GM12878 (cell line): ENCODE results near the gene C10orf71. TPM values are rescaled to one million over a fixed set of nuclear protein-coding genes. Genes with fewer than 3 reads are reported as not detected.

Source experiments
- ATAC-seq: fragments of 200-7000 bp; cut with Tn5 transposase; 3 replicates; pipeline ENCODE4 v1.9.1; 2020; ENCODE audit warnings: mild to moderate bottlenecking, moderate library complexity
- BruUV-seq: library from RNA; stranded (reverse); fragments of 400-500 nt; replicated peaks from 2 replicates; lab custom pipeline; 2021; lab: Mats Ljungman, UMichigan
- CTCF ChIA-PET: fragments of 300-600 bp; sonication (Branson Sonifier 250); formaldehyde crosslinking; extraction: SDS; loops from one replicate; lab custom pipeline; 2021; ENCODE audit warnings: inconsistent platforms; lab: Yijun Ruan, JAX
- POLR2A ChIA-PET: fragments of 350-600 bp; formaldehyde crosslinking; extraction: SDS; loops from one replicate; lab custom pipeline; 2021; ENCODE audit warnings: inconsistent platforms; lab: Charles Lee
- RAD21 ChIA-PET: fragments of 300-600 bp; sonication (Branson Sonifier 250); formaldehyde crosslinking; loops from one replicate; lab custom pipeline; 2023; ENCODE audit warnings: antibody characterized with exemption; ENCODE audit not compliant: unreplicated experiment; lab: Charles Lee
- SMC1A ChIA-PET: fragments of 300-600 bp; sonication (Branson Sonifier 250); formaldehyde crosslinking; loops from one replicate; lab custom pipeline; 2023; ENCODE audit not compliant: unreplicated experiment, uncharacterized antibody; lab: Charles Lee
- DNase-seq: peaks from one replicate; pipeline ENCODE4 v3.0.0-alpha.2; 2011; ENCODE audit warnings: low read depth, low spot score
- FAIRE-seq: peaks from 3 replicates; lab custom pipeline; 2011; peaks lifted over from hg19 to GRCh38; lab: Jason Lieb, UNC
- H2AFZ ChIP-seq: 2 replicates; pipeline ENCODE4 v1.6.0; 2011; ENCODE audit warnings: low read depth, low read length, control low read depth; ENCODE audit not compliant: control insufficient read depth
- H3K27ac ChIP-seq: 2 replicates; pipeline ENCODE4 v1.5.1; 2011; ENCODE audit warnings: control low read depth; ENCODE audit not compliant: control insufficient read depth, insufficient read depth
- H3K27me3 ChIP-seq, 2 experiments: replicated peaks in 1 of 2; 2 replicates each; pipeline versions ENCODE4 v1.6.0 to v1.6.1; 2011; ENCODE audit warnings: low read length in 1 of 2; ENCODE audit not compliant: control insufficient read depth in 2 of 2, insufficient read depth in 2 of 2
- H3K36me3 ChIP-seq, 2 experiments: 2 replicates each; pipeline ENCODE4 v1.5.1; 2011; ENCODE audit warnings: low read length in 1 of 2; ENCODE audit not compliant: control insufficient read depth in 2 of 2, insufficient read depth in 2 of 2
- H3K4me1 ChIP-seq: 2 replicates; pipeline ENCODE4 v1.6.1; 2011; ENCODE audit warnings: mild to moderate bottlenecking, low read length, moderate library complexity, mixed read lengths; ENCODE audit not compliant: control insufficient read depth, insufficient read depth
- H3K4me2 ChIP-seq: 2 replicates; pipeline ENCODE4 v1.6.0; 2011; ENCODE audit warnings: control low read depth; ENCODE audit not compliant: control insufficient read depth, insufficient read depth
- H3K4me3 ChIP-seq: fragments of 200-600 bp; sonication (generic); 2 replicates; pipeline ENCODE4 v1.5.1; 2016
- H3K79me2 ChIP-seq: 2 replicates; pipeline ENCODE4 v1.6.0; 2011; ENCODE audit warnings: low read length; ENCODE audit not compliant: control insufficient read depth, insufficient read depth
- H3K9ac ChIP-seq: 2 replicates; pipeline ENCODE4 v1.8.0; 2011; ENCODE audit warnings: low read length, control low read depth, mixed read lengths; ENCODE audit not compliant: control insufficient read depth, insufficient read depth
- H3K9me3 ChIP-seq: replicated peaks from 3 replicates; pipeline ENCODE4 v1.5.1; 2011; ENCODE audit warnings: mild to moderate bottlenecking, low read length; ENCODE audit not compliant: control insufficient read depth, insufficient read depth
- H4K20me1 ChIP-seq: 2 replicates; pipeline ENCODE4 v1.6.0; 2011; ENCODE audit not compliant: control insufficient read depth, insufficient read depth
- ATF2 ChIP-seq: IDR thresholded peaks from 2 replicates; pipeline ENCODE4 v1.6.1; 2012; ENCODE audit warnings: low read length, inconsistent platforms
- CREM ChIP-seq: IDR thresholded peaks from 2 replicates; pipeline ENCODE4 v1.6.1; 2014; ENCODE audit warnings: antibody characterized with exemption, low read depth
- FOS ChIP-seq: IDR thresholded peaks from 3 replicates; pipeline ENCODE4 v1.6.1; 2011; ENCODE audit warnings: borderline replicate concordance; ENCODE audit not compliant: insufficient read length; ENCODE audit errors: extremely low read depth
- KAT2A ChIP-seq: conservative IDR thresholded peaks from 2 replicates; pipeline ENCODE4 v1.6.1; 2011; ENCODE audit warnings: low read depth, low read length; ENCODE audit not compliant: control insufficient read depth
- MEF2A ChIP-seq: IDR thresholded peaks from 2 replicates; pipeline ENCODE4 v1.6.1; 2011; ENCODE audit warnings: low read depth, mild to moderate bottlenecking, low read length, moderate library complexity; ENCODE audit not compliant: insufficient read depth
- MTA2 ChIP-seq: fragments of 450-650 bp; IDR thresholded peaks from 2 replicates; pipeline ENCODE4 v1.6.1; 2016; ENCODE audit warnings: low read depth, mild to moderate bottlenecking, moderate library complexity
- PAX5 ChIP-seq: IDR thresholded peaks from 2 replicates; pipeline ENCODE4 v1.6.1; 2011; ENCODE audit warnings: low read depth, low read length, borderline replicate concordance
- PML ChIP-seq: IDR thresholded peaks from 2 replicates; pipeline ENCODE4 v1.6.1; 2012; ENCODE audit warnings: low read length, inconsistent platforms
- RAD21 ChIP-seq: IDR thresholded peaks from 2 replicates; pipeline ENCODE4 v1.6.1; 2011; ENCODE audit warnings: mild to moderate bottlenecking, low read depth, low read length, moderate library complexity; ENCODE audit not compliant: insufficient read depth
- SUZ12 ChIP-seq: fragments of 200-600 bp; sonication (generic); IDR thresholded peaks from one replicate; pipeline ENCODE4 v1.6.1; 2018; ENCODE audit warnings: antibody characterized with exemption, mild to moderate bottlenecking; ENCODE audit not compliant: unreplicated experiment
- WGBS: methylation state at CpG from one replicate; pipeline ENCODE4 v1.1.6; 2016; ENCODE audit warnings: low lambda C conversion rate; ENCODE audit not compliant: insufficient replicate concordance, insufficient coverage; ENCODE audit errors: missing lambda C conversion rate; 5-methylcytosine and 5-hydroxymethylcytosine counted together
- in situ Hi-C: fragments of 300-500 bp; cut with MboI; formaldehyde crosslinking; loops from 9 replicates; pipeline ENCODE4 v1.14.3; 2018; ENCODE audit warnings: mixed read lengths
- intact Hi-C: fragments of 100-400 bp; cut with micrococcal nuclease; formaldehyde crosslinking; loops from one replicate; pipeline ENCODE4 v1.14.2; 2022; ENCODE audit not compliant: unreplicated experiment
- polyA plus RNA-seq, 11 experiments: library from polyadenylated mRNA; depleted of rRNA in 4 of 11; unstranded in 6 of 11; stranded (reverse) in 5 of 11; fragments of >200 nt; fragmentation: Nextera tagmentation in 4 of 11; fragmentation: Illumina TruSeq in 1 of 11; extraction: Ambion mirVana in 4 of 11; extraction: Trizol in 1 of 11; gene quantifications; 1 replicate in 1 of 11; 2 replicates in 10 of 11; pipeline versions ENCODE4 v1.2.1 to v1.2.3, GENCODE V29; 2011 to 2016; ENCODE audit warnings: inconsistent platforms in 2 of 11, missing spikeins in 2 of 11, low read depth in 1 of 11
- total RNA-seq, 4 experiments: library from RNA; depleted of rRNA in 3 of 4; stranded (reverse); fragments of >200 nt in 3 of 4; fragmentation: Illumina TruSeq in 1 of 4; extraction: Trizol in 1 of 4; gene quantifications; 2 replicates each; pipeline versions ENCODE4 v1.2.1 to v1.2.3, GENCODE V29; 2013 to 2021
- TF ChIP-seq, protein P1 (sequence below): fragments of 450-650 bp; IDR thresholded peaks from 2 replicates; pipeline ENCODE4 v1.6.1; 2016; ENCODE audit warnings: mild to moderate bottlenecking
- TF ChIP-seq, protein P2 (sequence below): IDR thresholded peaks from 2 replicates; pipeline ENCODE4 v1.6.1; 2011; ENCODE audit warnings: low read depth, mild to moderate bottlenecking, low read length, moderate library complexity, borderline replicate concordance; ENCODE audit errors: extremely low read depth
- TF ChIP-seq, protein P3 (sequence below): IDR thresholded peaks from 2 replicates; pipeline ENCODE4 v1.6.1; 2012; ENCODE audit warnings: low read depth, low read length, improper control_type of control experiment
- TF ChIP-seq, protein P4 (sequence below): IDR thresholded peaks from 2 replicates; pipeline ENCODE4 v1.6.1; 2011; ENCODE audit warnings: borderline replicate concordance, low read depth, mild to moderate bottlenecking, moderate library complexity, mixed read lengths, low read length; ENCODE audit not compliant: insufficient read depth; ENCODE audit errors: extremely low read length

C10orf71 gene
- total and polyA plus RNA-seq, 10 of the 15 experiments (the other 5 are each of a cell fraction or from before 2014, with no cell fraction given), result not detected

GRCh38 chr10:49264177-49264677 is 34.7 kb upstream of the C10orf71 start (continued):
- TF ChIP-seq, protein P1, sequence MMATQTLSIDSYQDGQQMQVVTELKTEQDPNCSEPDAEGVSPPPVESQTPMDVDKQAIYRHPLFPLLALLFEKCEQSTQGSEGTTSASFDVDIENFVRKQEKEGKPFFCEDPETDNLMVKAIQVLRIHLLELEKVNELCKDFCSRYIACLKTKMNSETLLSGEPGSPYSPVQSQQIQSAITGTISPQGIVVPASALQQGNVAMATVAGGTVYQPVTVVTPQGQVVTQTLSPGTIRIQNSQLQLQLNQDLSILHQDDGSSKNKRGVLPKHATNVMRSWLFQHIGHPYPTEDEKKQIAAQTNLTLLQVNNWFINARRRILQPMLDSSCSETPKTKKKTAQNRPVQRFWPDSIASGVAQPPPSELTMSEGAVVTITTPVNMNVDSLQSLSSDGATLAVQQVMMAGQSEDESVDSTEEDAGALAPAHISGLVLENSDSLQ, result no peak
- TF ChIP-seq PML (no peak), SUZ12 (no peak)

GRCh38 chr10:49265885-49266284 is 33.1 kb upstream of the C10orf71 start:
- H3K4me3 ChIP-seq, result no peak overlapping the region
- H3K27ac ChIP-seq, result no peak overlapping the region
- BruUV-seq, result no TSS peak
- H3K4me1 ChIP-seq, result no peaks in the 10 kb centered on the region
- ATAC-seq (no peak), DNase-seq (no peak), FAIRE-seq (no peak)
- no peak for TF ChIP-seq RAD21
- no peak for TF ChIP-seq MTA2
- no peak for TF ChIP-seq KAT2A
- TF ChIP-seq, protein P2, sequence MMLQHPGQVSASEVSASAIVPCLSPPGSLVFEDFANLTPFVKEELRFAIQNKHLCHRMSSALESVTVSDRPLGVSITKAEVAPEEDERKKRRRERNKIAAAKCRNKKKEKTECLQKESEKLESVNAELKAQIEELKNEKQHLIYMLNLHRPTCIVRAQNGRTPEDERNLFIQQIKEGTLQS, result no peak
- TF ChIP-seq, protein P3, sequence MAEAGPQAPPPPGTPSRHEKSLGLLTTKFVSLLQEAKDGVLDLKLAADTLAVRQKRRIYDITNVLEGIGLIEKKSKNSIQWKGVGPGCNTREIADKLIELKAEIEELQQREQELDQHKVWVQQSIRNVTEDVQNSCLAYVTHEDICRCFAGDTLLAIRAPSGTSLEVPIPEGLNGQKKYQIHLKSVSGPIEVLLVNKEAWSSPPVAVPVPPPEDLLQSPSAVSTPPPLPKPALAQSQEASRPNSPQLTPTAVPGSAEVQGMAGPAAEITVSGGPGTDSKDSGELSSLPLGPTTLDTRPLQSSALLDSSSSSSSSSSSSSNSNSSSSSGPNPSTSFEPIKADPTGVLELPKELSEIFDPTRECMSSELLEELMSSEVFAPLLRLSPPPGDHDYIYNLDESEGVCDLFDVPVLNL, result no peak
- no peak for TF ChIP-seq PAX5
- TF ChIP-seq FOS, result no peak
- TF ChIP-seq CREM, result no peak
- TF ChIP-seq, protein P4, sequence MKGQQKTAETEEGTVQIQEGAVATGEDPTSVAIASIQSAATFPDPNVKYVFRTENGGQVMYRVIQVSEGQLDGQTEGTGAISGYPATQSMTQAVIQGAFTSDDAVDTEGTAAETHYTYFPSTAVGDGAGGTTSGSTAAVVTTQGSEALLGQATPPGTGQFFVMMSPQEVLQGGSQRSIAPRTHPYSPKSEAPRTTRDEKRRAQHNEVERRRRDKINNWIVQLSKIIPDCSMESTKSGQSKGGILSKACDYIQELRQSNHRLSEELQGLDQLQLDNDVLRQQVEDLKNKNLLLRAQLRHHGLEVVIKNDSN, result no peak
- TF ChIP-seq ATF2, result no peak
- TF ChIP-seq MEF2A, result no peak
- WGBS, result 67% methylated on average over 1 of the region's 1 CpG
- no peaks in the 10 kb centered on the region for H3K79me2 ChIP-seq
- ChIA-PET SMC1A (no interaction called here), CTCF (no interaction called here), POLR2A (no interaction called here), RAD21 (no interaction called here)
- no peaks in the 10 kb centered on the region for H4K20me1 ChIP-seq
- no peaks in the 10 kb centered on the region for H3K36me3 ChIP-seq
- in situ Hi-C loops, result no loop called here
- H3K9ac ChIP-seq, result no peak overlapping the region
- no peak overlapping the region for H3K4me2 ChIP-seq
- no peak overlapping the region for H2AFZ ChIP-seq
- no peaks in the 10 kb centered on the region; the same call in 1 of the 3 replicates for H3K9me3 ChIP-seq
- intact Hi-C loops, result no loop called here
- no peaks in the 10 kb centered on the region; a peak in 1 of 4 replicates for H3K27me3 ChIP-seq
